ENCODE results near the gene TEN1. TPM values are rescaled to one million over a fixed set of nuclear protein-coding genes. Genes with fewer than 3 reads are reported as not detected.
A peak's percentile ranks its signal among the peaks of the same experiment; 100 is the strongest.

Gene TEN1
- 10 to 100 TPM; 20.6 to 25.8 TPM for total RNA-seq
- 10 to 100 TPM; 32.1 to 33.5 TPM for polyA plus RNA-seq
- long read RNA-seq, donor 1, transcript TEN1-201 (4 exons, 994 nt) = major isoform, 17 of 17 reads
- long read RNA-seq, donor 1, partial matches to known transcripts = 0 of 17 reads
- long read RNA-seq, donor 1, other reads (novel, unspliced or antisense) = 0 of 17 reads
- long read RNA-seq, donor 2, transcript TEN1-201 (4 exons, 994 nt) = major isoform, 15 of 15 reads
- long read RNA-seq, donor 2, partial matches to known transcripts = 0 of 15 reads
- long read RNA-seq, donor 2, other reads (novel, unspliced or antisense) = 0 of 15 reads
- long read RNA-seq, donor 3, transcript TEN1-201 (4 exons, 994 nt) = major isoform, 16 of 16 reads
- long read RNA-seq, donor 3, partial matches to known transcripts = 0 of 16 reads
- long read RNA-seq, donor 3, other reads (novel, unspliced or antisense) = 0 of 16 reads
- long read RNA-seq, donor 4, transcript TEN1-201 (4 exons, 994 nt) = major isoform, 6 of 6 reads
- long read RNA-seq, donor 4, partial matches to known transcripts = 0 of 6 reads
- long read RNA-seq, donor 4, other reads (novel, unspliced or antisense) = 0 of 6 reads
- long read RNA-seq, donor 5, transcript TEN1-201 (4 exons, 994 nt) = major isoform, 25 of 31 reads
- long read RNA-seq, donor 5, partial matches to known transcripts = 6 of 31 reads
- long read RNA-seq, donor 5, other reads (novel, unspliced or antisense) = 0 of 31 reads

GRCh38 chr17:75978938-75979704, at the start of gene TEN1, which contains the start of gene ACOX1:
Gene TEN1 (plus strand): TSS chr17:75979240. CDS start chr17:75986193, 6,953 bp downstream.
Gene ACOX1 (minus strand): TSS chr17:75979166. CDS start chr17:75979073, 93 bp downstream.
- no peak for TF ChIP-seq CTCF (IDR thresholded peaks at IDR 0.05; ENCODE audit: control extremely low read depth, extremely low read depth)
- peaks cover 0 to 47% (median 15%) of the 10 kb centered on the region in 5 donors for H3K4me1 ChIP-seq (ENCODE audit: control insufficient read depth in 5 of 5, insufficient read depth in 5 of 5, low read length in 5 of 5)
- peak within 1 kb of the TSS; percentile 94 to 97 for H3K27ac ChIP-seq (ENCODE audit: low read depth in 1 of 2, low read length in 1 of 2)
- peak within 1 kb of the TSS; percentile 75 to 98 for H3K9ac ChIP-seq (ENCODE audit: insufficient read depth in 1 of 2, low read length in 2 of 2)
- H3K36me3 ChIP-seq (ENCODE audit: control insufficient read depth in 4 of 4, insufficient read depth in 4 of 4, low read length in 4 of 4) = peaks cover 0 to 2% (median 0%) of the 10 kb centered on the region in 4 donors
- DNase-seq = peak; percentile 98 to 99 (median 99)
- H3K27me3 ChIP-seq (ENCODE audit: control insufficient read depth in 3 of 3, insufficient read depth in 3 of 3, low read length in 2 of 3) = no peaks in the 10 kb centered on the region
- 0 to 1% methylated on average over 59 to 72 of the region's 72 CpGs for WGBS, 2 donors
- H3K4me3 ChIP-seq = peak within 1 kb of the TSS; percentile 90
- peak; percentile 95 for ATAC-seq (ENCODE audit: insufficient read depth, low FRiP score)
- H3K9me3 ChIP-seq (ENCODE audit: control insufficient read depth in 4 of 4, insufficient read depth in 3 of 4, low read length in 3 of 4) = no peaks in the 10 kb centered on the region

- Histone ChIP-seq H3K4me1 (ENCODE audit: control insufficient read depth in 5 of 5, insufficient read depth in 5 of 5, low read length in 5 of 5) (peaks cover 0 to 5% (median 0%) of the 10 kb centered on the region in 5 donors), H3K9me3 (ENCODE audit: control insufficient read depth in 4 of 4, insufficient read depth in 3 of 4, low read length in 3 of 4) (no peaks in the 10 kb centered on the region), H3K27me3 (ENCODE audit: control insufficient read depth in 3 of 3, insufficient read depth in 3 of 3, low read length in 2 of 3) (no peaks in the 10 kb centered on the region), H3K27ac (ENCODE audit: low read depth in 1 of 2, low read length in 1 of 2) (no peak overlapping the region), H3K36me3 (ENCODE audit: control insufficient read depth in 4 of 4, insufficient read depth in 4 of 4, low read length in 4 of 4) (peaks cover 0 to 1% (median 0%) of the 10 kb centered on the region in 4 donors), H3K4me3 (no peak overlapping the region), H3K9ac (ENCODE audit: insufficient read depth in 1 of 2, low read length in 2 of 2) (no peak overlapping the region)
- no peak for ATAC-seq (ENCODE audit: insufficient read depth, low FRiP score)
- DNase-seq = no peak
- TF ChIP-seq CTCF (IDR thresholded peaks at IDR 0.05; ENCODE audit: control extremely low read depth, extremely low read depth) = no peak
- 92% methylated on average over 4 of the region's 4 CpGs for WGBS, 2 donors
Measured at GRCh38 chr17:75931062-75931461, 48.0 kb upstream of the TEN1 start.

GRCh38 chr17:75932852-75933251, 46.2 kb upstream of the TEN1 start:
- DNase-seq = no peak
- Histone ChIP-seq H3K4me1 (ENCODE audit: control insufficient read depth in 5 of 5, insufficient read depth in 5 of 5, low read length in 5 of 5) (peaks cover 0 to 5% (median 0%) of the 10 kb centered on the region in 5 donors), H3K9ac (ENCODE audit: insufficient read depth in 1 of 2, low read length in 2 of 2) (no peak overlapping the region), H3K4me3 (no peak overlapping the region), H3K27ac (ENCODE audit: low read depth in 1 of 2, low read length in 1 of 2) (no peak overlapping the region), H3K9me3 (ENCODE audit: control insufficient read depth in 4 of 4, insufficient read depth in 3 of 4, low read length in 3 of 4) (no peaks in the 10 kb centered on the region), H3K36me3 (ENCODE audit: control insufficient read depth in 4 of 4, insufficient read depth in 4 of 4, low read length in 4 of 4) (peaks cover 0 to 1% (median 0%) of the 10 kb centered on the region in 4 donors), H3K27me3 (ENCODE audit: control insufficient read depth in 3 of 3, insufficient read depth in 3 of 3, low read length in 2 of 3) (no peaks in the 10 kb centered on the region)
- WGBS, 2 donors = 93 to 98% methylated on average over 5 of the region's 5 CpGs
- TF ChIP-seq CTCF (IDR thresholded peaks at IDR 0.05; ENCODE audit: control extremely low read depth, extremely low read depth) = no peak
- ATAC-seq (ENCODE audit: insufficient read depth, low FRiP score) = no peak
